Measurements from ENCODE around the gene CCDC197. TPM values are rescaled to one million over a fixed set of nuclear protein-coding genes. Genes with fewer than 3 reads are reported as not detected.
A peak's percentile ranks its signal among the peaks of the same experiment; 100 is the strongest.

CCDC197 gene
- total and polyA plus RNA-seq, 2 of the 4 experiments (the other 2 are of a cell fraction): not detected

DNA sequence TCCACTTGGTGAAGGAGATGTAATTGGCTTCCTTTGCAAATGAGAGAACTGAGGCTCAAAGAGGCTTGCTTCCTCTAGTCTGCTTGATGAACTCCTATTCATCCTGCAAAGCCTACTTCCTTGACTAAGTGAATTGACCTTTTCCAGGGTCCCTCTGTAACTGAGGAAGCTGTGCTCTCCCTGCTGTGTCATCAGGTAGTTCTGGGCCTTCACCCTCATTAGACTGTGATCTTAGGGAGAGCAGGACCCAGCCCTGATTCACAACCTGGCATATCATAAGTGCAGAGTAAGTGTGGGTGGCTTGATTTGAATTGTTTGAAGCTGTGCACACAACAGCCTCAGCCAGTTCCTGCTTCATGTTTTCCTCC, 37.0 kb upstream of the CCDC197 start:
- Histone ChIP-seq H3K4ac (ENCODE audit: low read depth, low read length) (peak overlapping the region; percentile 75), H2AK5ac (ENCODE audit: low read depth, low read length) (peak overlapping the region; percentile 69), H2AFZ (replicated peaks; ENCODE audit: low read length, poor library complexity) (peak overlapping the region; percentile 67), H2AK9ac (replicated peaks; ENCODE audit: low read depth, low read length, poor library complexity) (no peak overlapping the region), H2BK5ac (ENCODE audit: low read depth, low read length, poor library complexity, severe bottlenecking) (peak overlapping the region; percentile 68), H3K18ac (ENCODE audit: low read depth, low read length) (peak overlapping the region; percentile 91), H3K4me1 (ENCODE audit: control insufficient read depth, insufficient read depth, low read length) (peaks cover 25% of the 10 kb centered on the region), H3K27me3 (ENCODE audit: control insufficient read depth, insufficient read depth, low read length) (no peaks in the 10 kb centered on the region; the same call in 1 of the 2 replicates), H4K91ac (ENCODE audit: insufficient read depth, low read depth, low read length) (peak overlapping the region; percentile 55; the same call in 1 of the 2 replicates), H2BK120ac (ENCODE audit: low read depth, low read length) (peak overlapping the region; percentile 46; the same call in 1 of the 2 replicates), H3K36me3 (ENCODE audit: control insufficient read depth, insufficient read depth, low read length) (no peaks in the 10 kb centered on the region), H3K14ac (replicated peaks; ENCODE audit: low read depth, low read length) (peak overlapping the region; percentile 23), H3K9me3 (ENCODE audit: control insufficient read depth, insufficient read depth, low read length) (no peaks in the 10 kb centered on the region), H2BK20ac (ENCODE audit: low read depth, low read length) (peak overlapping the region; percentile 64; the same call in 1 of the 2 replicates), H3K27ac (ENCODE audit: insufficient read depth, low read length) (no peak overlapping the region; the same call in 1 of the 2 replicates), H3K56ac (ENCODE audit: extremely low read depth, insufficient read depth, low read length) (no peak overlapping the region), H3K9ac (ENCODE audit: low read depth, low read length) (no peak overlapping the region), H3K23ac (ENCODE audit: low read depth, low read length) (no peak overlapping the region), H3K79me1 (ENCODE audit: low read depth in 1 of 2, low read length in 2 of 2) (no peaks in the 10 kb centered on the region), H4K8ac (ENCODE audit: low read depth in 2 of 2, low read length in 2 of 2) (peak overlapping the region in 1 of 2 experiments; percentile 12; a peak in 2 of 4 replicates), H4K20me1 (ENCODE audit: insufficient read depth, low read length) (peaks cover 3% of the 10 kb centered on the region; the same call in 1 of the 2 replicates), H3K9me1 (ENCODE audit: insufficient read depth, low read length) (peaks cover 24% of the 10 kb centered on the region), H2BK15ac (ENCODE audit: low read depth, low read length) (peak overlapping the region; percentile 63; the same call in 2 of the 3 replicates), H4K5ac (ENCODE audit: low read depth, low read length) (peak overlapping the region; percentile 69; the same call in 1 of the 2 replicates), H3K4me2 (ENCODE audit: low read depth, low read length) (no peak overlapping the region), H3K4me3 (ENCODE audit: insufficient read depth, low read depth, low read length) (no peak overlapping the region)
- in situ Hi-C loops (cut with MboI; ENCODE audit: low sequenced_read_pairs) (no loop called here), intact Hi-C loops (cut with micrococcal nuclease) (no loop called here), dilution Hi-C loops (cut with HindIII; ENCODE audit: low sequenced_read_pairs, unreplicated experiment) (no loop called here)
- TF ChIP-seq MXI1 (IDR thresholded peaks at IDR 0.05; ENCODE audit: borderline replicate concordance, low read depth, low read length) (no peak), POLR2A (IDR thresholded peaks at IDR 0.05; ENCODE audit: low read depth, low read length) (no peak), SMC3 (IDR thresholded peaks at IDR 0.05; ENCODE audit: low read depth, low read length) (no peak), ELK1 (IDR thresholded peaks at IDR 0.05; ENCODE audit: borderline replicate concordance, low read depth, low read length) (no peak), CHD1 (IDR thresholded peaks at IDR 0.05; ENCODE audit: low read depth, low read length) (no peak)
- DNase-seq (peak; percentile 4), ATAC-seq (ENCODE audit: low read depth) (no peak)
- ChIA-PET POLR2A (ENCODE audit: unreplicated experiment) (no interaction called here), CTCF (no interaction called here)
- BruUV-seq (replicated peaks): no TSS peak

All from IMR-90 (cell line).